Brain pericyte (primary cell): Measurements from ENCODE around the gene MYO5C.

Experiments
- DNase-seq: peaks from one replicate; pipeline ENCODE4 v3.0.0-alpha.2; 2012; ENCODE audit warnings: low read depth, low spot score

The MYO5C gene, protein sequence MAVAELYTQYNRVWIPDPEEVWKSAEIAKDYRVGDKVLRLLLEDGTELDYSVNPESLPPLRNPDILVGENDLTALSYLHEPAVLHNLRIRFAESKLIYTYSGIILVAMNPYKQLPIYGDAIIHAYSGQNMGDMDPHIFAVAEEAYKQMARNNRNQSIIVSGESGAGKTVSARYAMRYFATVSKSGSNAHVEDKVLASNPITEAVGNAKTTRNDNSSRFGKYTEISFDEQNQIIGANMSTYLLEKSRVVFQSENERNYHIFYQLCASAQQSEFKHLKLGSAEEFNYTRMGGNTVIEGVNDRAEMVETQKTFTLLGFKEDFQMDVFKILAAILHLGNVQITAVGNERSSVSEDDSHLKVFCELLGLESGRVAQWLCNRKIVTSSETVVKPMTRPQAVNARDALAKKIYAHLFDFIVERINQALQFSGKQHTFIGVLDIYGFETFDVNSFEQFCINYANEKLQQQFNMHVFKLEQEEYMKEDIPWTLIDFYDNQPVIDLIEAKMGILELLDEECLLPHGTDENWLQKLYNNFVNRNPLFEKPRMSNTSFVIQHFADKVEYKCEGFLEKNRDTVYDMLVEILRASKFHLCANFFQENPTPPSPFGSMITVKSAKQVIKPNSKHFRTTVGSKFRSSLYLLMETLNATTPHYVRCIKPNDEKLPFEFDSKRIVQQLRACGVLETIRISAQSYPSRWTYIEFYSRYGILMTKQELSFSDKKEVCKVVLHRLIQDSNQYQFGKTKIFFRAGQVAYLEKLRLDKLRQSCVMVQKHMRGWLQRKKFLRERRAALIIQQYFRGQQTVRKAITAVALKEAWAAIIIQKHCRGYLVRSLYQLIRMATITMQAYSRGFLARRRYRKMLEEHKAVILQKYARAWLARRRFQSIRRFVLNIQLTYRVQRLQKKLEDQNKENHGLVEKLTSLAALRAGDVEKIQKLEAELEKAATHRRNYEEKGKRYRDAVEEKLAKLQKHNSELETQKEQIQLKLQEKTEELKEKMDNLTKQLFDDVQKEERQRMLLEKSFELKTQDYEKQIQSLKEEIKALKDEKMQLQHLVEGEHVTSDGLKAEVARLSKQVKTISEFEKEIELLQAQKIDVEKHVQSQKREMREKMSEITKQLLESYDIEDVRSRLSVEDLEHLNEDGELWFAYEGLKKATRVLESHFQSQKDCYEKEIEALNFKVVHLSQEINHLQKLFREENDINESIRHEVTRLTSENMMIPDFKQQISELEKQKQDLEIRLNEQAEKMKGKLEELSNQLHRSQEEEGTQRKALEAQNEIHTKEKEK (N-terminal part only)

DNA sequence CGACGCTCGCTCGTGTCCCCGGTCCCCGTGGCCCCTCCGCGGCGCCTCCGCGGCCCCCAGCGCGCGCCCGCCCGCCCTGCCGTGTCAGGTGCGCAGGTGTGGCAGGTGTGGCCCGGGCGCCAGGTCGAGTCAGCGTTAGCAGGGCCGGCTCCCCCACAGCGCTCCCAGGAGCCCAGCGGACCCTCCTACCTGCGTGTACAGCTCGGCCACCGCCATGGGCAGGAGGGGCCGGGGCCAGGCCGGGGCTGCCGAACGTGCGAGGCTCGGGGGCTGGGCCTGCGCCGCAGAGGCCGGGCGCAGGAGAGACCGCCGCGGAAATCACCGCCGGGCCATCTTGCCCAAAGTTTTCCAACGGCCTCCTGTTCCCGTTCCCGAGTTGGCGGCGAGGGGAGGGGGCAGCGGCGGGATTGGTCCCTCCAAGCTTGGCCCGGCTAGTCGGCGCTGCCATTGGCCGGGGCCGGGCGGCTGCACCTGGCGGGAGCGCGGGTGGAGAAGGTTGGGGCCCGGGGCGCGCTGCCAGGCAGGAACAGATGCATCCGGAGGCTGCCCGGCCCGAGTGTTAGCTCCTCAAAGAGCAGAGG is at the start of gene MYO5C:
Gene MYO5C, minus strand, starts transcription at position 384 of the 581 bp plus-strand sequence. Its CDS starts 168 bp downstream, at position 216.
- no peak for DNase-seq

DNA sequence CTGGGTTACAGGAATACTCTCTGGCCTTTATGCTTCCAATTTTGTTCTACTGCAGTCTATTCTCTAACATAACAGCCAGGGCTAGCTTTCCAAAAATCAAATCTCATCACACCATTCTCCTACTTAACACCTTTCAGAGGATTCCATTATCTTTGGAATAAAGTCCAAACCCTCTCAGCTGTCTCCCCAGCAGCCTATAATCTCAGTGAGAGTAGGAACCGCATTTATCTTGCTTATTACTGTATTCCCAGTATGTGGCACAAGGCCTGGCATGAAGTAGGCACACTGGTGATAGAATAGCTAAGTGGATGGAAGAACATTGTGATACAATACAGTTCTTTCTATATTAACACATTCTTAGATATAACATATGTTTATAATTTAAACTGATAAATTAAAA is 49.0 kb upstream of the MYO5C start:
- DNase-seq, result no peak

DNA sequence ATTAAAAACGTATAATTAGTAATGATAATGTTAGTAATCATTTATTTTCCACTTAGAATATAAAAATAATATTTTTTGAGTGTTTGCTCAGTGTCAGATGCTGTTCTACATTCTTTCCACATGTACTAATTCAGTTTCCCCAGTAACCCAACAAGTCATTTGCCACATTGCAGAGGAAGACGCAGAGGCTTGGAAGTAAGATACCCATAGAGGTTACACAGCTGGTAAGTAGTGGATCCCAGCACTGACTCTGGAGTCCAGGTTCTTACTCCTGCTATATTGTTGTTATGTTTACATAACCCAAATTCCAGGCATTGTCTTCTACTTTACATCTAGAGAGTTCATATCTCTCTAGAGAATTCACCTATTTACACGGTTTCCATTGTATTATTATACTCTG is 48.2 kb upstream of the MYO5C start:
- no peak for DNase-seq

DNA sequence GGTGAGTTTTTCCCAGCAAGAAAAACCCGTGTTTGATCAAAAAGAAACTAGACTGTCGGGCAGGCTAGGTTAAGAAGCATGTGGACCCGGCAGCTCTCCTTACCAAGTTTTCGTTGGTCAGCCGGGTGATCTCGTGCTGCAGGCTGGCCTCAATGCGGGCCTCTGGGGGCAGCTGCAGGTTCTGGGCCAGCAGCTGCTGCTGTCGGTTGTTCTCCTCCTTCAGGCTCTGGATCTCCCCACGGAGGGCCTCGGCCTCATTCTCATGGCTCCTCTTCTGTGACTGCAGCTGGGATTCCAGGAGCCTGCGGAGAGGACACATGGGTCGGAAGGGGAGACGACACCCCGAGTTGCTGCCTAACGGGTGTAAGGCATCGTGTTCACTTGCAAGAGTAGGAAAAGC is 44.5 kb upstream of the MYO5C start:
- no peak for DNase-seq

DNA sequence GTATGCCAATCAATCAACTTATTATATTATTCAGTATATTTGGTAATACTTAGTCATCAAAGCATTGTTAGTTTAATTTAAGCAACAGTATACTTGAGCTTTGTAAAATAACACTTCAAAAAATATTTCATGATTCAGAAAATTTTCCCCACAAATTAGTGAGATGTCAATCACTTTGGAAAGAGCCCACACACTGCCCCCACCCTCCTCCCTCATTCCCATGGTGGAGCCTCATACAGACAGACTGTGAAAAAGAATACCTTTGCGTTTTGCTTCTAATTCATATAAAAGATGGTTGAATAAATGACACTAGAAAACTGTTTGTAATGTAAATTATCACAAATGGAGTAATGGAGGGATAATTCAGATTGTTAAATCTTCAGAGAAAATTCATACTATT is 43.3 kb upstream of the MYO5C start:
- no peak for DNase-seq

DNA sequence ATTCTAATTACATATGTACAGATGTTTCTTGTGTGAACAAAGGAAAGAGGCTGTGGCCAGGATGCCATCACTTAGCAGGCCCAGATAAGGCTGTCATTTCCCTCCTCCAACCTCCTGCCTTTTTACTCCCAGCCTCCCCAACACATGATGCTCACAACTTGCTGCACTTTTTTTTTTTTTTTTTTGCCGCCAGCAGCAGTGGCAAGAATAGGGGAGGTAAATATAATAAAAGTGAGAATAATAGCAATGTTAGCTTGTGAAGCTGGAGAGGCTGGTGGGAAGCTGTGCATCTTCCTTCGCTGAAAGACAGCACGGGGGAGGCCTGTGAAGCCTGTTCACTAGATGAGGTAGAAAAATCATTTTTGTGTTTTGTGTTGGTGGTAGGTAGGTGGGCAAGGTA is 42.5 kb upstream of the MYO5C start:
- no peak for DNase-seq

DNA sequence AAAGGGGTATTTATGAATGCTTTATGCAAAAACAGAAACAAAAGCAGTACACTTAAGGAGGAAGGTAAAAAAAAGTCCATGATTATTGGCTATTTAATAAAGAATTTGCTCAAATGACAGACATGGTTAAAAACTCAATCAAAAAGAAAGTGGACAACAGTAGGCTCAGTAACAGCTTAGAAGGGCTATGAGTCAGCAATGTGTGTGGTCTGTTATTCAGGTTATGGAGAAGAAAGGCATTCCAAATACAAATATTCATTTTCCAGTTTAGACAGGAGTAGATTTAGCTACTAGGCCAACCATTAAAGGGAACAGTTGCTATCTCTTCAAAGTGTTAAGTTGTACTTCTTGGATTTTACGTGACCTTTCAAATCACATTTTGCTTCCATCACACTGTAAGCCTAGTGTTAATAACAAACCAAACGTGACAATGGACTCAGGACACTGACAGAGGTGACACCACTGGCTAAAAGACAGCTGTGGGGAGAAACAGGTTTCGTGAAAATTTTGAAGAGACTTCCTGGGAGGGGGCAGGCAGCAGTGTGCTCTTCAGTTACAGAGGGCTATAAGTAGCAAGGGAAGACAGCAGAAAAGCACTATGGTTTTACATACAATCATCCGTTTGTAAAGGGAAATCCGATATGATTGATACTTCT is 41.7 kb upstream of the MYO5C start:
- DNase-seq, result no peak

DNA sequence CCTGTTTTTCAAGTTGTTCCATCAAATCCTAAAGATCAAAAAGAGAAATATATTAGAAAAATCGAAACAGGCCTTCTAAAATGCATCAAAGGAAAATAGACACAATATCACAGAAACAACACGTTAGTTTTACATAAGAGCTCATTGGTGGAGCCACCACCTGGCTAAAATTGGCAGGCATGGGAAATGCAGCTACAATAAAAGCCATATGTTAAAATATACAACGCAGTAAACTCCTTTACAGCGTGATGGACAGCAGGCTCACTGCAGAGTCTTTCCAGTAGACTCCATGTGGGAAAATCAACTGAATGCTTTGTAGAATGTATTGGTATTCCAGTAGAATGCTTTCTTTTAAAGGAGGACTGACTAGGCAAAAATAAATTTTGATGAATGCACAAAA is 40.9 kb upstream of the MYO5C start:
- no peak for DNase-seq

DNA sequence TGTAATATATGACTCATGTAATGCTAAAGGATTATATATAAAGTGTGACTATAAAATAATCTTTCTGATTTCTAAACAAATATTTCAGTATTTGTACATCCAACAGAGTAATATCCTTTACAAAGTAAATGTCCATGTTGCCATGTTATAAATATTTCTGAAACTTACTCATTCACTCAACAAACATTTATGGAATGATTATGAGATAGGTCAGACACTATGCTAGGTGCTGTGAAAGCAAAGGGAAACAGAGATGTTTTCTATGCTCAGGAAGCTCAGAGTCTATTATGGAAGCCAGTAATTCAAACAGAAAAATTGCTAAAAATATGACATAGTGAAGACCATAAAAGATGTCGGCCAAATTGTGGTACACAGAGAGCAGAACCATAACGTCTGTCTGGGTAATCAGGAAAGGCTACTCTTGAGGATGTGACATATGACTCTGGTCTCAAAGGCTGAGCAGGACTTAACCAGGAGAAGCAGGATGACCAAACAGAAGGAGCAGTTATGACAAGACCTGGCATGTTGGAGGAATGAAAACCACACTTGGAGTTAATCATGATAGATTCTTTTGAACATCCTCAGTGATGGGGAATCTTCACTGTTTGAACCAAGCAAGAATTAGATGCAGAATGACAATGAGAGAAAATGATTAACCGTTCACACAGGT is 39.0 kb upstream of the MYO5C start:
- DNase-seq, result no peak

DNA sequence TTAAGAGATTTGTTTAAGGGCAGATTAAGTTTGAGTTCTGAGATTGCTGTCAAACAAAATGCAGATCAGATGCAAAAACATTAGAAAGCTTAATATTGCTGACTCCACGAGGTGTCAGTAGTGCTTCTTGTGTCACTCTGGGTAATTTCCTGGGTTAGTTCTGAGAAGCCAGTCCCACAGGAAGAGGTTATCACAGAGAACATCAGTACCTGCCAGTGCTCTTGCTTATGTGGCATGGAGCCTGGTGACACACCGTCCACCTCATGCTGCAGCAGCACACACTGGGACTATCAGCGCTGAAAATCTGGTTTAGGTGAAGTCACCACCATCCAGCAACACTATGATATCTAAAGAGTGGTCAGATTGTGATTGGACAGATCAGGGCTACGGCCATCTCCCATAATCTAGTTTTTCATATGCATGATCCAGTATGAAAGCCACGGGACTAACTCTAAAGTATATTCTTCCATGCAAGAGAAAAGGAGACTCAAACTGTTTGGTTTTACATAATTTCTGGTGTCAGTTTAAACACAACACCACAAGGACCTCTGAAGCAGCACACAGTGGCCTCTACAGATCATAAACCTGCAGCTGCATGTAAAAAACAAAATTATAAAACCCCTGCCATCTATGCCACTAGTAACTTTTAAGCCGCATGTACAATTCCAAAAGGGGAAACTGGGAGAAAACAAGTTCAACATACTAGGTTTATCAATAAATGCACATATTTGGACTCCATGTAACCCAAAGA is 36.1 kb upstream of the MYO5C start:
- no peak for DNase-seq

DNA sequence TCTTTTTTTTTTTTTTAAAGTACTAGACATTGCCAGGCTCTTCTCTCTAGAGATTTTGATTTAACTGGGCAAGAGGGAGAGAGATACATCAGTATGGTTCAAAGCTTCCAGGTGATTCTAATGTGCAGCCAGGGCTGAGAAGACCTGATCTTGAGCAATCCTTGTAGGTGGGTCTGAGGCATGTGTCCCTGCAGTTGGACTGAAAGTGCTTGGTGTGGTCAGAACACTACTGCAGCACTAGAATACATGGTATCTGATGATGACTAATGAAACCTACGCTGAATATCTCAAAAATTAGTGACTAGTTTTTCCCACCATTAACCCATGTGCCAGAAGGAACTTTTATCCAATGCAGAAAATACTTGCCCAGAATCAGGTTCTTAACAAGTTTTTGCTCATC is 34.4 kb upstream of the MYO5C start:
- DNase-seq, result no peak

DNA sequence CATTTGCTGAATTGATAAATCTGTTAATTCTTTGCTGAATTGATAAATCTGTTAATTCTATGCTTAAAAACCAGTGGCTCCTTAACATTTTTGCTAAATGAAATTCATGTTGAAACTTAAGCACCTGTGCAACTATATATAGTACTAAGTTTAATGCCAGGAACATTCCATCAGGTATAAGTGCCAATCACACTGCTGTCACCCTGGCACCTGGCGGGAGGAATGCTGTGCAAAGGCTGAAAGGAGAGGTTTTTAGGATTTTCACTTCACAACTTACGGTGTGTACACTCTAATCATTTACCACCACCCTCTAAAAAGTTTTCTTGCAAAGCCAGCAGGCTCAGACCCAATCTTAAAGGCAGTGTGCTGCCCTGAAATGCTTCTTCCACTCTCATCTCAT is 33.5 kb upstream of the MYO5C start:
- no peak for DNase-seq

DNA sequence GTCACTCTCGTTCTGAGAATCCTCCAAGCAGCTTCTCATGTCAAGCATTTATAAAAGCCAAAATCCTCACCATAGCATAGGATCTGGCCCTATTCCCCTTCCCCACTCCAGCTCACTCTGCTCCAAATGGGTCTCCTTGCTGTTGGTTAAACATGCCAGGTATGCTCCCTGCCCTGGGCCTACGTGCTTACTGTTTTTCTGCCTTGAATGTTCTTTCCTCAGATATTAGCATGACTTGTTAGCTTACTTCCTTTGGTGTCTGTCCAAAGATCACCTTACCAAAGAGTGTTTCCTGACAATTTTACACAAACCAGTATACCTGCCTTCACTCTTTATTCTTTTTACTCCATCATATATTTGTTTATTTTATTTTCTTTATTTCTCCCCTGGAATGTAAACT is 33.1 kb upstream of the MYO5C start:
- no peak for DNase-seq

DNA sequence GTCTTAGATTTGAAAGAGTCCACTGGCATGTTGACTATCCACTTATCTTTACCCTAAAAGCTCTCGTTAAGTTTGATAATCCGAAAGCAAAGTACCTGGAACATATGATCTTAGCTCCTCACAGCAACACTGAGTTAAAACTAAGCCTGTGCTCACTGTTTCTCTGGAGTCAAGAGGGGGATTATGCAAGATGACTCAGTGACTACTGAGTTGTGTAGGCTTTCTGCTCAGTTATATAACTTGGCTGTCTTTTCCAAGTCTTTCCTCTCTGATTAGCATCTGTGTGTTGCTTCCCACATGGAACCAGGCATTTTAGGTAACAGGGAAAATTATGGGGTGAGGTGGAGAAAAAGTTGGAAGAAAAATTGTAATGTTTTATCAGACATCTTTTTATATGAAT is 31.2 kb upstream of the MYO5C start:
- DNase-seq, result no peak

DNA sequence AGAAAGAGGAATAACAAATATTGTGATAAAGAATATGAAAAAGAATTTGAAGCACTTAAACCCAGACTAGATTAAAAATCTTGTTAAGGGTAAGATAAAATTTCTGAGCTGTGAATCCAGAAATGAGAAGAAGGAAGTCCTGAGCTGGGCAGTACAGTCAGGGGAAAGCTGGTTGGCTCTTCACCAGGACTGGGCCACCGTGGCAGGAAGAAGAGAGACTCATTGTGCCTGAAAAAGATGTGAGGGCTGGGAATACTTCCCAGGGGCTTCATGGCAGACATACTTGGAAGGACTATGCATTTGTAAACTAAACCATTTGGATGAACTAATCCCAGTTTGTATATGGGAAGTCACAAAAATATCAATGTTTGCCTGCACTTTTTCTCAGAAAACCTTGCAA is 28.5 kb upstream of the MYO5C start:
- DNase-seq, result no peak

DNA sequence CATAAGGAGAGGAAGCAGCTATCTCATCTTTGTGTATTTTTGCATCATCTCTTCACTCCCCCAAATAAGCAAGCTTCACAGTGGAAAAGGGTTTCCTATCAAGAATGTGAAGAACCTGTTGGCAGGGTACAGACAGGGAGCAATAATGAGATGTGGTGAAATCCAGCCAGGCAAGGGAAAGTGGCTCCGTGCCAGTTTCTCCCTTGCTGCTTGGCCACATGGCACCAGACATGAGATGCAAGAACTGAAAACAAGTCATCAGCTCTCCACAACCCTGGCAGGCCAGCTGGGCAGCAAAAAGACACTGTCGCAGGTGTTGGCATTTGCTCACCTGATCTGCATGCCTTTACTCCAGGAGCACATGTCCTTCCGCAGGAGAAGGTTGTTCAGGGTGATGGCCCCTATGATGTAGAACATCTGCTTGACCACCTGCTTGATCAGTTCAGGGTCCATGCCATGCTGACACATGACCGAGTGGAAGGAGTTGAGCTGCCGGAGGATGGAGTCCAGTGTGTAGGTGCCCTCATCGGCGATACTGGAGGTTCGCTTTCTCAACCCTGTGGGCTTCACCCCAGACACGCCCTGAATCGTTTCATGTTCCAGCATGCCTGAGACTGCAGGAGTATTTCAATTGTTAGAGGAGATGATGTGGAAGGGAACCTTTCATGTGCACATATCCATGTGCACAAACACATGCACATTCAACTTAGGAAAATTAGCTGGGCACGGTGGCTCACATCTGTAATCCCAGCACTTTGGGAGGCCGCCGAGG is 23.3 kb upstream of the MYO5C start:
- DNase-seq, result no peak

DNA sequence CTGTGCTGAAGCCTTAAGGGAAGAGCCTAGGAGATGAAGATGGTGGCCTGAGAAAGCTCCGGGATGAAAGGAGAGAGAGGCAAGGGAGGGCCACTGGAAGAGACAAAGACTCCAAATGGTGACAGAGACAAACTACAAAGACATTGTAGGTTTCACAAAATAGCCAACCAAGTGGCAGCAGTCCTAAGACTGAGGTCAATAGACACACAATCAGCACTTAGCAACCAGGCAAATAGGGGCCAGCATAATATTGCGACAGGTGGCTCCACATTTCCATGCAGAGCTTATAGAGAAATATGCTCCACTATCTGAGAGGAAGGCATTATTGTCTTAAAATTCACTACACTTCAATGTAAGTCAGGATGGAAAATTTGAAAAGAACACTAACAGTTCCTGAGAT is 22.1 kb upstream of the MYO5C start:
- no peak for DNase-seq

DNA sequence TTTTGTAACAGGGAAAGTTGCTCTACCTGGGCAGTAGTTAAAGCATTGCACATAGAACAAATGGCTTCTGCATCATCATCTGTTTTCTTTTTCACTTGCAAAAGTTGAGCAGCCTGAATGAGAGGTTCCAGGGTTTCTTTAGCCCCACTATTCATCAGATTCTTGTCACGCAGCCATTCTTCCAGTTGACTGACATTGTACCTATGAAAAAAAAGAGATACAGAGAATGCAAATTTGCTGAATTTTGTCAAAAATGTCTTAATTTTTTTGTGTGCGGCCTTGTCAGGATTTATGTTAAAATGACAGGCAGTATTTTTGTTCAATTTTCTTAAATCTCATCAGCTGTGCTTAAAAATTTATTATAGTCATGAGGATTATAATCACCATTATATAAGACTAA is 21.4 kb upstream of the MYO5C start:
- DNase-seq, result no peak

DNA sequence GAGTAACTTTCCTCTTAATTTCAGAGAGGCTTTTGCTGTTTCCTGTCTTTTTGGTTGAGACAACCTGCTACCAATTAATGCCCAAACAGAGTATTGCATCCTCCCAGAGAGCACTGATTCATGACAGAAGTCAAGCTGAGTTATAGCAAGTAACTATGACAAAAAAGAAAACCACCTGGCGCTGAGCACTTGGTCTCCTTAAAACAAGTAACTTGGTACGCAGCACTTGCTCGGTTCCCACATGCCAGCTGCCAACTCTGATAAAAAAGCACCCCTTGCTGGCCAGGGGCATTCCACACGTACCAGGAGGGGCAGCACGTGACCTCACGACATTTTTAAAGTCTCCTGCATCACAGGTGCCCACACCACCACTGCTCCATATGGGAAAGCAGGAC is 13.5 kb upstream of the MYO5C start:
- DNase-seq, result no peak
